Activated CD4-positive, alpha-beta T cell treated with anti-CD3 and anti-CD28 coated beads, Interleukin-2, amount 10 ng/mL, durations not matched to agents 7 days and 5 days (primary cell): ENCODE data around the gene TULP4. TPM values are rescaled to one million over a fixed set of nuclear protein-coding genes. Genes with fewer than 3 reads are reported as not detected.

Experiments used
- CTCF ChIA-PET: fragments of 350-600 bp; sonication (Branson Sonifier 250); formaldehyde crosslinking; loops from one replicate; lab custom pipeline; 2021; ENCODE audit warnings: antibody characterized with exemption; lab: Charles Lee
- POLR2A ChIA-PET: fragments of 350-600 bp; sonication (Branson Sonifier 250); formaldehyde crosslinking; loops from one replicate; lab custom pipeline; 2021; ENCODE audit warnings: antibody characterized with exemption; lab: Charles Lee
- DNase-seq: peaks from one replicate; pipeline ENCODE4 v3.0.0-alpha.2; 2020
- H3K27ac Mint-ChIP-seq: one replicate; pipeline ENCODE4 v1.8.0; 2021; ENCODE audit warnings: mild to moderate bottlenecking, moderate library complexity, mixed read lengths
- H3K27me3 Mint-ChIP-seq: one replicate; pipeline ENCODE4 v1.8.0; 2021; ENCODE audit warnings: mixed read lengths
- H3K36me3 Mint-ChIP-seq: one replicate; pipeline ENCODE4 v1.8.0; 2021; ENCODE audit warnings: low read depth, mixed read lengths
- H3K4me1 Mint-ChIP-seq: one replicate; pipeline ENCODE4 v1.8.0; 2021; ENCODE audit warnings: mixed read lengths
- H3K4me3 Mint-ChIP-seq: one replicate; pipeline ENCODE4 v1.8.0; 2021; ENCODE audit warnings: mild to moderate bottlenecking, moderate library complexity, mixed read lengths
- H3K9me3 Mint-ChIP-seq: one replicate; pipeline ENCODE4 v1.8.0; 2021; ENCODE audit warnings: mixed read lengths
- total RNA-seq, 2 experiments: library from RNA; stranded (reverse); gene quantifications; one replicate each; pipeline ENCODE4 v1.2.3, GENCODE V29; 2021

The TULP4 gene
- total RNA-seq, 2 experiments from 2014 or later, result 35.0 to 36.3 TPM

- no peak overlapping the region for H3K4me3 Mint-ChIP-seq
- no peak overlapping the region for H3K27ac Mint-ChIP-seq
- no peaks in the 10 kb centered on the region for H3K4me1 Mint-ChIP-seq
- no peaks in the 10 kb centered on the region for H3K36me3 Mint-ChIP-seq
- H3K27me3 Mint-ChIP-seq, result no peaks in the 10 kb centered on the region
- CTCF ChIA-PET, result interaction anchor here (0.5 to 0.7 kb wide), 3 partner anchors 9 to 103 kb away, joined by 3 read pairs; no protein-coding TSS in a partner anchor
- no peak for DNase-seq
- H3K9me3 Mint-ChIP-seq, result no peaks in the 10 kb centered on the region
- POLR2A ChIA-PET, result no interaction called here
These were observed 61.8 kb downstream of the TULP4 start for GRCh38 chr6:158374020-158374419.

GRCh38 chr6:158376631-158377081 is 64.4 kb downstream of the TULP4 start:
- POLR2A ChIA-PET, result no interaction called here

GRCh38 chr6:158377860-158378259 is 65.6 kb downstream of the TULP4 start:
- CTCF ChIA-PET, result interaction anchor here (0.8 kb wide), 1 partner anchor 11 kb away, joined by 3 read pairs; no protein-coding TSS in a partner anchor
- H3K4me1 Mint-ChIP-seq, result no peaks in the 10 kb centered on the region
- no peak overlapping the region for H3K4me3 Mint-ChIP-seq
- no peak for DNase-seq
- POLR2A ChIA-PET, result no interaction called here
- no peaks in the 10 kb centered on the region for H3K36me3 Mint-ChIP-seq
- no peaks in the 10 kb centered on the region for H3K27me3 Mint-ChIP-seq
- no peak overlapping the region for H3K27ac Mint-ChIP-seq
- no peaks in the 10 kb centered on the region for H3K9me3 Mint-ChIP-seq

More at GRCh38 chr6:158376631-158377081, 64.4 kb downstream of the TULP4 start:
- CTCF ChIA-PET, result no interaction called here
- Mint-ChIP-seq H3K27ac (no peak overlapping the region), H3K27me3 (no peaks in the 10 kb centered on the region), H3K36me3 (no peaks in the 10 kb centered on the region), H3K4me3 (no peak overlapping the region), H3K9me3 (no peaks in the 10 kb centered on the region), H3K4me1 (no peaks in the 10 kb centered on the region)
- no peak for DNase-seq

- Mint-ChIP-seq H3K36me3 (no peaks in the 10 kb centered on the region), H3K9me3 (no peaks in the 10 kb centered on the region), H3K4me3 (no peak overlapping the region), H3K4me1 (no peaks in the 10 kb centered on the region), H3K27me3 (no peaks in the 10 kb centered on the region), H3K27ac (no peak overlapping the region)
- ChIA-PET POLR2A (no interaction called here), CTCF (no interaction called here)
- DNase-seq, result no peak
These were observed 67.1 kb downstream of the TULP4 start for GRCh38 chr6:158379336-158379735.

- POLR2A ChIA-PET, result no interaction called here
- no peak for DNase-seq
- Mint-ChIP-seq H3K27ac (no peak overlapping the region), H3K4me1 (no peaks in the 10 kb centered on the region), H3K27me3 (no peaks in the 10 kb centered on the region), H3K9me3 (no peaks in the 10 kb centered on the region), H3K36me3 (no peaks in the 10 kb centered on the region), H3K4me3 (no peak overlapping the region)
- CTCF ChIA-PET, result no interaction called here
These were observed 68.9 kb downstream of the TULP4 start for GRCh38 chr6:158381214-158381613.

- CTCF ChIA-PET, result no interaction called here
- no peaks in the 10 kb centered on the region for H3K4me1 Mint-ChIP-seq
These were observed 70.2 kb downstream of the TULP4 start for GRCh38 chr6:158382491-158382890.

GRCh38 chr6:158383057-158383456 is 70.8 kb downstream of the TULP4 start:
- Mint-ChIP-seq H3K9me3 (no peaks in the 10 kb centered on the region), H3K4me1 (no peaks in the 10 kb centered on the region), H3K27ac (no peak overlapping the region), H3K27me3 (no peaks in the 10 kb centered on the region), H3K36me3 (no peaks in the 10 kb centered on the region), H3K4me3 (no peak overlapping the region)
- DNase-seq, result no peak
- ChIA-PET CTCF (interaction anchor here (0.5 kb wide), 1 partner anchor 9 kb away, joined by 3 read pairs; no protein-coding TSS in a partner anchor), POLR2A (no interaction called here)

More at GRCh38 chr6:158382491-158382890, 70.2 kb downstream of the TULP4 start:
- no peak overlapping the region for H3K27ac Mint-ChIP-seq
- DNase-seq, result no peak
- no peaks in the 10 kb centered on the region for H3K36me3 Mint-ChIP-seq
- POLR2A ChIA-PET, result no interaction called here
- no peak overlapping the region for H3K4me3 Mint-ChIP-seq
- no peaks in the 10 kb centered on the region for H3K27me3 Mint-ChIP-seq
- no peaks in the 10 kb centered on the region for H3K9me3 Mint-ChIP-seq

- Mint-ChIP-seq H3K27me3 (no peaks in the 10 kb centered on the region), H3K4me1 (no peaks in the 10 kb centered on the region), H3K36me3 (no peaks in the 10 kb centered on the region), H3K4me3 (no peak overlapping the region), H3K27ac (no peak overlapping the region), H3K9me3 (no peaks in the 10 kb centered on the region)
- ChIA-PET CTCF (interaction anchor here (0.5 to 1.9 kb wide), 3 partner anchors 10 to 175 kb away, joined by 3 to 6 read pairs (median 4); no protein-coding TSS in a partner anchor), POLR2A (no interaction called here)
- DNase-seq, result no peak
These were observed 71.3 kb downstream of the TULP4 start for GRCh38 chr6:158383542-158383941.

GRCh38 chr6:158384671-158385110 is 72.4 kb downstream of the TULP4 start:
- H3K9me3 Mint-ChIP-seq, result no peaks in the 10 kb centered on the region
- POLR2A ChIA-PET, result no interaction called here
- CTCF ChIA-PET, result interaction anchor here (0.6 to 1.9 kb wide), 6 partner anchors 10 to 349 kb away, joined by 3 to 6 read pairs (median 4); no protein-coding TSS in a partner anchor

GRCh38 chr6:158387036-158387435 is 74.8 kb downstream of the TULP4 start:
- H3K9me3 Mint-ChIP-seq, result peaks cover 3% of the 10 kb centered on the region
- ChIA-PET POLR2A (no interaction called here), CTCF (interaction anchor here (0.5 to 2.3 kb wide), 3 partner anchors 116 to 173 kb away, joined by 3 to 7 read pairs (median 3); no protein-coding TSS in a partner anchor)
- H3K4me3 Mint-ChIP-seq, result no peak overlapping the region
- peaks cover 5% of the 10 kb centered on the region for H3K36me3 Mint-ChIP-seq
- DNase-seq, result peak; percentile 19
- no peak overlapping the region for H3K27ac Mint-ChIP-seq
- H3K4me1 Mint-ChIP-seq, result peaks cover 1% of the 10 kb centered on the region
- H3K27me3 Mint-ChIP-seq, result no peaks in the 10 kb centered on the region

More at GRCh38 chr6:158384671-158385110, 72.4 kb downstream of the TULP4 start:
- no peaks in the 10 kb centered on the region for H3K36me3 Mint-ChIP-seq
- H3K4me3 Mint-ChIP-seq, result no peak overlapping the region
- H3K27ac Mint-ChIP-seq, result no peak overlapping the region
- no peak for DNase-seq
- H3K27me3 Mint-ChIP-seq, result no peaks in the 10 kb centered on the region
- peaks cover 1% of the 10 kb centered on the region for H3K4me1 Mint-ChIP-seq

- ChIA-PET CTCF (interaction anchor here (0.6 to 2.3 kb wide), 3 partner anchors 31 to 173 kb away, joined by 3 to 7 read pairs (median 4); no protein-coding TSS in a partner anchor), POLR2A (no interaction called here)
- no peak for DNase-seq
- H3K27ac Mint-ChIP-seq, result no peak overlapping the region
- peaks cover 3% of the 10 kb centered on the region for H3K9me3 Mint-ChIP-seq
- peaks cover 1% of the 10 kb centered on the region for H3K4me1 Mint-ChIP-seq
- H3K4me3 Mint-ChIP-seq, result no peak overlapping the region
- H3K27me3 Mint-ChIP-seq, result no peaks in the 10 kb centered on the region
- peaks cover 5% of the 10 kb centered on the region for H3K36me3 Mint-ChIP-seq
These were observed 75.3 kb downstream of the TULP4 start for GRCh38 chr6:158387578-158387977.

GRCh38 chr6:158388727-158389126 is 76.5 kb downstream of the TULP4 start:
- Mint-ChIP-seq H3K27ac (no peak overlapping the region), H3K36me3 (peaks cover 11% of the 10 kb centered on the region)

GRCh38 chr6:158389193-158389919 is 77.1 kb downstream of the TULP4 start:
- Mint-ChIP-seq H3K4me1 (peaks cover 1% of the 10 kb centered on the region), H3K27ac (no peak overlapping the region), H3K9me3 (peaks cover 14% of the 10 kb centered on the region), H3K4me3 (no peak overlapping the region), H3K36me3 (peaks cover 17% of the 10 kb centered on the region), H3K27me3 (no peaks in the 10 kb centered on the region)
- no peak for DNase-seq
- ChIA-PET CTCF (no interaction called here), POLR2A (no interaction called here)

More at GRCh38 chr6:158388727-158389126, 76.5 kb downstream of the TULP4 start:
- peaks cover 1% of the 10 kb centered on the region for H3K4me1 Mint-ChIP-seq
- no peaks in the 10 kb centered on the region for H3K27me3 Mint-ChIP-seq
- ChIA-PET POLR2A (no interaction called here), CTCF (no interaction called here)
- no peak for DNase-seq
- H3K4me3 Mint-ChIP-seq, result no peak overlapping the region
- peaks cover 8% of the 10 kb centered on the region for H3K9me3 Mint-ChIP-seq
